SK-N-SH (cell line): ENCODE data around the gene CHST11.

ENCODE experiments used
- CTCF ChIP-seq: fragments of 200-600 bp; sonication (generic); IDR thresholded peaks from 2 replicates; pipeline ENCODE4 v1.6.1; 2017; ENCODE audit warnings: antibody characterized with exemption, mild to moderate bottlenecking, moderate library complexity
- EP300 ChIP-seq, 2 experiments: IDR thresholded peaks; 2 replicates each; pipeline versions ENCODE4 v1.4.0 to v1.6.1; 2012; ENCODE audit warnings: borderline replicate concordance in 1 of 2, low read depth in 1 of 2, low read length in 1 of 2
- PBX3 ChIP-seq: IDR thresholded peaks from 2 replicates; pipeline ENCODE4; 2012
- RAD21 ChIP-seq: IDR thresholded peaks from 2 replicates; pipeline ENCODE4 v1.6.1; 2012; ENCODE audit warnings: mild to moderate bottlenecking, low read length
- TCF12 ChIP-seq: IDR thresholded peaks from 2 replicates; pipeline ENCODE4 v1.4.0; 2012
- USF1 ChIP-seq: IDR thresholded peaks from 2 replicates; pipeline ENCODE4 v1.4.0; 2012; ENCODE audit warnings: low read depth, borderline replicate concordance
- USF2 ChIP-seq: fragments of 150-350 bp; IDR thresholded peaks from 2 replicates; pipeline ENCODE4 v1.6.1; 2017; ENCODE audit warnings: antibody characterized with exemption, low read length, low read depth, borderline replicate concordance
- YY1 ChIP-seq: IDR thresholded peaks from 2 replicates; pipeline ENCODE4 v1.4.0; 2012; ENCODE audit warnings: low read depth, mild to moderate bottlenecking

GRCh38 chr12:104723895-104724294 lies 267.1 kb downstream of the CHST11 start:
- TF ChIP-seq YY1 (no peak), USF1 (no peak), RAD21 (no peak), CTCF (no peak), PBX3 (no peak), EP300 (IDR thresholded peaks at IDR 0.05; ENCODE audit: borderline replicate concordance in 1 of 2, low read depth in 1 of 2, low read length in 1 of 2) (peak in 1 of 2 experiments; percentile 51; a peak in 1 of 4 replicates), TCF12 (no peak), USF2 (no peak)
